Stimulated activated naive CD8-positive, alpha-beta T cell treated with anti-CD3 and anti-CD28 coated beads, Interleukin-15, amount 100 ng/mL, for 72 hours (primary cell): ENCODE measurements around the gene ADK.
"Not testable (repeated sequence)": the region's sequence is repeated elsewhere in the genome, so short reads cannot be mapped to it uniquely, and the experiment has no call there.

Source experiments
- ATAC-seq: fragments of 150-1000 bp; cut with Tn5 transposase; 2 replicates; pipeline ENCODE4 v1.10.0; 2021; ENCODE audit warnings: mild to moderate bottlenecking, moderate library complexity
- DNase-seq, 2 donors: peaks; one replicate each; pipeline ENCODE4 v3.0.0; 2021 to 2022
- H3K27ac Mint-ChIP-seq, 2 donors: one replicate each; pipeline ENCODE4 v1.8.0; 2022; ENCODE audit warnings: mild to moderate bottlenecking in 2 of 2, mixed read lengths in 2 of 2, moderate library complexity in 2 of 2
- H3K27me3 Mint-ChIP-seq: one replicate; pipeline ENCODE4 v1.8.0; 2022; ENCODE audit warnings: mixed read lengths
- H3K4me1 Mint-ChIP-seq: one replicate; pipeline ENCODE4 v1.8.0; 2022; ENCODE audit warnings: mild to moderate bottlenecking, mixed read lengths
- H3K4me3 Mint-ChIP-seq, 2 donors: one replicate each; pipeline ENCODE4 v1.8.0; 2022; ENCODE audit warnings: mild to moderate bottlenecking in 2 of 2, mixed read lengths in 2 of 2, moderate library complexity in 1 of 2
- H3K9me3 Mint-ChIP-seq, 2 donors: one replicate each; pipeline ENCODE4 v1.8.0; 2022; ENCODE audit warnings: mixed read lengths in 2 of 2

The ADK gene

GRCh38 chr10:74133923-74134820 lies 16.8 kb upstream of the ADK start:
- H3K4me1 Mint-ChIP-seq, result no peaks in the 10 kb centered on the region
- DNase-seq (no peak), ATAC-seq (no peak)
- H3K4me3 Mint-ChIP-seq, result no peak overlapping the region
- no peaks in the 10 kb centered on the region for H3K9me3 Mint-ChIP-seq
- H3K27ac Mint-ChIP-seq, result no peak overlapping the region
- no peaks in the 10 kb centered on the region for H3K27me3 Mint-ChIP-seq

DNA sequence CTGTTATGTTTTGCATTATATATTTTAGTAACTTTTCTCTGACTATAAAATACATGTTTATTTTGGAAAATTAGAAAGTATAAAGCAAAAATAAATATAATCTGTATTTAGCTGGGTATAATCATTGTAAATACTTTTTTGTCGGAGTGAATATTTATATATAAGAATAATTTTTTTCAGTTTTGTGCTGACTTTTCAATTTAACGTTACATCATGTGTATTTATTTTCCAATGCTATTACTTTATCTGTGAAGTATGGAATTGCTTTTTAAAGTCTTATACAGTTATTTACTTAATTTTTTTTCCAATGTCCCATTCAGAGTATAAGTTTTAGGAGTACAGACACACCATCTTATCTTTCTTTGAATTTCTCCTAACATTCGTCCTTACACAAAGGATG lies 15.6 kb upstream of the ADK start:
- ATAC-seq, result no peak
- H3K27me3 Mint-ChIP-seq, result no peaks in the 10 kb centered on the region
- no peaks in the 10 kb centered on the region for H3K4me1 Mint-ChIP-seq
- no peak overlapping the region for H3K27ac Mint-ChIP-seq
- H3K9me3 Mint-ChIP-seq, result no peaks in the 10 kb centered on the region
- no peak overlapping the region for H3K4me3 Mint-ChIP-seq
- no peak for DNase-seq

DNA sequence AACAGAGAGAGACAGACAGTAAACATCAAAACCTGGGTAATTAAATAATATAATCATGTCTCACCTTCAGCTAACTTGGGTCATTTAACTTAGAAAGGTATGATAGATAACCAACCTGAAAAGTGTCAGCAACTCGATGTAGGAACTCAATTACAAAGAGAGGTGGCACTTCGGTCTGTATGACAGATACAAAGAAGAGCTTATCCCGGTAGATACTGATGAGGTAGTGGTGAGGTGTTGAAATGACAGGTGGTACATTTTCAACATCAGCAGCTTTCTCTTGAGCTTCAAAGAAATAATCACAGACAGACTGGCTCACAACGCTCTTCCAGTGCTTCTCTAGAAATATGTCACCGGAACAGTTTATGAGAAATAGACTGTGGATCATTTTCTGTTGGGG lies 13.0 kb upstream of the ADK start:
- Mint-ChIP-seq H3K27me3 (no peaks in the 10 kb centered on the region), H3K27ac (no peak overlapping the region), H3K9me3 (no peaks in the 10 kb centered on the region), H3K4me3 (no peak overlapping the region), H3K4me1 (no peaks in the 10 kb centered on the region)
- ATAC-seq, result no peak
- no peak for DNase-seq

GRCh38 chr10:74138596-74138995 lies 12.4 kb upstream of the ADK start:
- not testable (repeated sequence) for H3K27ac Mint-ChIP-seq

DNA sequence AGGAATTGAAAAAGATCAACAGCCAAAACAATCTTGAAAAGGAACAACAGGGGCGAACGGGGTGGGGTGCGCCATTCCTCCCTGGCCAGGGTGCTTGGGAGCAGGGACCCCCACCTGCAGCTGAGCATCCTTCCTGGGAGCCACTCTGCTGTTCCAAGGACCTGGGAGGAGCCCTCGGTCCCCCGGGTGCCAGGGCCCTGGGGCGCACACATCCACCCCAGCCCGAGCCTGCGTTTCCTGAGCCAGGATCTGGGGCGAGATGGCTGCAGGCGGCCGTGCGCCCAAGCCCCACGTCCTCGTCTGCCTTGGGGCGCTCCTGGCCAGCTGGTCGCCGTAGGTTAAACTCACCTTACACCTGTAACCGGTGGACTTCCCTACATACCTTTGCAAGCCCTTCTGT lies 11.0 kb upstream of the ADK start:
- no peaks in the 10 kb centered on the region for H3K27me3 Mint-ChIP-seq
- DNase-seq (no peak), ATAC-seq (no peak)
- H3K4me1 Mint-ChIP-seq, result no peaks in the 10 kb centered on the region
- H3K4me3 Mint-ChIP-seq, result no peak overlapping the region
- H3K27ac Mint-ChIP-seq, result no peak overlapping the region
- H3K9me3 Mint-ChIP-seq, result no peaks in the 10 kb centered on the region

More at GRCh38 chr10:74138596-74138995, 12.4 kb upstream of the ADK start:
- H3K4me3 Mint-ChIP-seq, H3K27me3 Mint-ChIP-seq, ATAC-seq, H3K9me3 Mint-ChIP-seq, DNase-seq, H3K4me1 Mint-ChIP-seq: not testable (repeated sequence)

DNA sequence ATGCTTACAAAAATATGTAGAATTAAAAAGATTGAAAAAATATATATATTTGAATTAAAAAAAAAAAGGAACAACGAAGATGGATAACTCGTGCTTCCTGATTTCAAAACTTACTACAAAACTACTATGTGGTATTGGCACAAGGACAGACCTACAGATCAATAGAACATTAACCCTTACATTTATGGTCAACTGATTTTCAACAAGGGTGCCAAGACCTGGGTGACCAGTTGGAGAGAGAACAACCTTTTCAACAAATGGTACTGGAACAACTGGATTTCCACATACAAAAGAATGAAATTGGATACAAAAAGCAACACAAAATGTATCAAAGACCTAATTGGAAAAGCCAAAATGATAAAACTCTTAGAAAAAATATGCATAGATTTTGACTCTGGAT lies 10.5 kb upstream of the ADK start:
- Mint-ChIP-seq H3K27me3 (no peaks in the 10 kb centered on the region), H3K27ac (no peak overlapping the region), H3K4me1 (peaks cover 4% of the 10 kb centered on the region), H3K9me3 (no peaks in the 10 kb centered on the region), H3K4me3 (no peak overlapping the region)
- DNase-seq (no peak), ATAC-seq (no peak)

- H3K4me1 Mint-ChIP-seq, result peaks cover 35% of the 10 kb centered on the region
- H3K4me3 Mint-ChIP-seq, result no peak overlapping the region
- DNase-seq, result no peak
- no peak overlapping the region for H3K27ac Mint-ChIP-seq
- no peaks in the 10 kb centered on the region for H3K9me3 Mint-ChIP-seq
- no peak for ATAC-seq
- no peaks in the 10 kb centered on the region for H3K27me3 Mint-ChIP-seq
Observed at GRCh38 chr10:74145133-74145532, 5.9 kb upstream of the ADK start.

DNA sequence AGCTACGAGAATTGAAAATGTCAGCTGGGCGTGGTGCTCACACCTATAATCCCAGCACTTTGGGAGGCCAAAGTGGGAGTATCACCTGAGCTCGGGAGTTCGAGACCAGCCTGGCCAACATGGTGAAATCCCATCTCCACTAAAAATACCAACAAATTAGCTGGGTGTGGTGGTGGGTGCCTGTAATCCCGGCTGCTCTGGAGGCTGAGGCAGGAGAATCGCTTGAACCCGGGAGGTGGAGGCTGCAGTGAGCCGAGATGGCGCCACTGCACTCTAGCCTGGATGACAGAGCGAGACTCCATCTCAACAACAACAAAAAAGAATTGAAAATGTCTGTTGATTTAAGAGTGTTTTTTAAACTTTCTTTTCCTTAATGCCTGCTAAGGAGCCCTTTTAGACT lies 4.0 kb upstream of the ADK start:
- not testable (repeated sequence) for H3K27ac Mint-ChIP-seq, H3K4me3 Mint-ChIP-seq, H3K9me3 Mint-ChIP-seq, H3K27me3 Mint-ChIP-seq, DNase-seq, ATAC-seq
- H3K4me1 Mint-ChIP-seq, result peaks cover 35% of the 10 kb centered on the region

GRCh38 chr10:74150204-74150989 lies 624 bp upstream of the ADK start, which contains the start of gene AP3M1:
Gene AP3M1, minus strand, starts transcription at chr10:74150828. Its CDS starts 12,449 bp downstream, at chr10:74138379.
- Mint-ChIP-seq H3K4me1 (peaks cover 59% of the 10 kb centered on the region), H3K27ac (no peak within 1 kb of the TSS), H3K9me3 (no peaks in the 10 kb centered on the region)

DNA sequence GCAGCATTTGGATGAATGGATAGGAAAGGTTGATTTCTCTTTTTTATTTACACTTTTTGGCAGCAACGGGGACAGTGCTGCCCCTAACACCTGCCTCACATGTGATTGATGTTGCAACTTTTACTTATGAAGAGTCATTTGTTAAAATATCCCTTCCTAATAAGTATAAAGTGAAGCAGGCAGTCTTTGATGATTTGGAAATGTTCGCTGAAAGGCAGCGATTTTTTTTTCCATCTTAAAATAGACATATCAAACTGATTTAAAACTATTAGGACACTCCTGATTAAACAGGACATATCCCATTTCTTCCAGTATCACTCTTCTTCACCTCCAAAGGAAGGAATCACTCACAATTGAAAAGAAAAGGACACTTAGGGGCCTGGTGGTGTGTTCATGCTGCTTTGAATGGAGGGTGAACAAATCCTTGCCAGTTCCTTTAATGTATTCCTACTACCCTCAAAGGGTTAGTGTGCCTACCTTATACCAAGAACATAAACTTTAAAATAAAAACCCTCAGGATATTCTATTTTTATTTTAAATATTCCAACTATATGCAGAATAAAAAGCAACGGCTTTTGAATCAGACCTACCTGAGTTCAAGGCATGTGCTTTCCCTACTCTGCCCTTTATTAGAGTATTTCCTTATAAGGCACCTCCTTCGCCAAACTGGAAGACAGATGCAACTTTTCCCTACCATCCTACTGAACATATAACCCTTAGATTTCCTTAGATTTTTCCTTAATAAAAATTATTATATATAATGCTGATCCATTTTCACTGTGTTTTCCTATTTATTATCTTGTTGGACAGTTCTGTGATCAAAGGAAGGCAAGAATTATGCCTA lies 1.1 kb downstream of the ADK start:
- H3K27ac Mint-ChIP-seq, result peak overlapping the region in 1 of 2 donors; percentile 63
- no peaks in the 10 kb centered on the region for H3K27me3 Mint-ChIP-seq
- no peaks in the 10 kb centered on the region for H3K9me3 Mint-ChIP-seq
- no peak for DNase-seq
- peak overlapping the region in 1 of 2 donors; percentile 31 for H3K4me3 Mint-ChIP-seq
- peaks cover 58% of the 10 kb centered on the region for H3K4me1 Mint-ChIP-seq
- no peak for ATAC-seq

More at GRCh38 chr10:74150204-74150989, 624 bp upstream of the ADK start, which contains the start of gene AP3M1:
- Mint-ChIP-seq H3K27me3 (no peaks in the 10 kb centered on the region), H3K4me3 (no peak within 1 kb of the TSS)
- ATAC-seq (peak; percentile 78), DNase-seq (peak in 1 of 2 donors; percentile 83)

GRCh38 chr10:74153123-74153522 lies 2.1 kb downstream of the ADK start:
- Mint-ChIP-seq H3K9me3 (no peaks in the 10 kb centered on the region), H3K27ac (no peak overlapping the region), H3K27me3 (no peaks in the 10 kb centered on the region), H3K4me1 (peaks cover 50% of the 10 kb centered on the region), H3K4me3 (peak overlapping the region; percentile 5 to 24)
- DNase-seq (no peak), ATAC-seq (no peak)

DNA sequence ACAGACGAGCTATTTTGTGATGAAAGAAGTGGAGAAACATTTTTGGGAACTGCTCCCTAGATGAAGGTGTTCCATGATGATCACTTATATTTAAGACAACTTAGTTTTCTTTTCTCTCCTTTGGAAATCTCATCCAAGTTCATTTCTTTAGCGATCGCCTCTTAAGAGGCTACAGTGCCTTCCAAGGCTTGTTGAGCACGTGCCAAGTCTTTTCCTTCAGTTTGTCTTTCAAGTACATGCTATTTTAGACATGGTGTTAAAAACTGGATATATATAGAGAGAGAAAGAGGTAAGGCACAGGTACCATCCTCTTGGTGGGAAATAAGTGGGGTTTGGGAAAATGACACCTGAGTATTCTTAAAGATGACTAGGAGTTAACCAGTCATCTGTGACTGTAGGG lies 2.7 kb downstream of the ADK start:
- H3K9me3 Mint-ChIP-seq, result no peaks in the 10 kb centered on the region
- H3K27ac Mint-ChIP-seq, result no peak overlapping the region
- H3K4me1 Mint-ChIP-seq, result peaks cover 45% of the 10 kb centered on the region
- DNase-seq, result no peak
- H3K27me3 Mint-ChIP-seq, result no peaks in the 10 kb centered on the region
- no peak for ATAC-seq
- H3K4me3 Mint-ChIP-seq, result peak overlapping the region in 1 of 2 donors; percentile 27

DNA sequence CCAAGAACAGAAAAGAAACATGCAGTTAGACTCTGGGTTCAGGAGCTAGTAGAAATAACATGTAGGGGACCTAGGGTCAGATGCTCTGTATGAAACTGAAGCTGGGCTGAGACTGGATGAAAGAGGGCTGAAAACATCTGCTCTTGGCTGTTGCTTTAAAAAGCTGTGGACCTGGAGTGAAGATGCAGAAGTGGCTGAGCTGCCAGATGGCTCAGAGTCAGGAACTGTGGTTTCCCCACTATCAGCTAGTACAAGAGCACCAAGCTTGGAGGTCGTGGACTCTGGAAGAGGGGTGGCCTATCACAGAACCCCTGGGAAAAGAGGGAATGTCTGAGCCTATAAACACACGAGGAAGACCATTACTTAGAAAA lies 5.9 kb downstream of the ADK start:
- ATAC-seq, result no peak
- DNase-seq, result no peak
- Mint-ChIP-seq H3K4me3 (no peak overlapping the region), H3K4me1 (peaks cover 43% of the 10 kb centered on the region), H3K27ac (no peak overlapping the region), H3K27me3 (no peaks in the 10 kb centered on the region), H3K9me3 (no peaks in the 10 kb centered on the region)

- no peak overlapping the region for H3K4me3 Mint-ChIP-seq
- H3K9me3 Mint-ChIP-seq, result no peaks in the 10 kb centered on the region
- ATAC-seq, result no peak
- peaks cover 31% of the 10 kb centered on the region for H3K4me1 Mint-ChIP-seq
- no peak overlapping the region for H3K27ac Mint-ChIP-seq
- H3K27me3 Mint-ChIP-seq, result no peaks in the 10 kb centered on the region
- DNase-seq, result no peak
Observed at GRCh38 chr10:74160013-74160412, 9.0 kb downstream of the ADK start.

DNA sequence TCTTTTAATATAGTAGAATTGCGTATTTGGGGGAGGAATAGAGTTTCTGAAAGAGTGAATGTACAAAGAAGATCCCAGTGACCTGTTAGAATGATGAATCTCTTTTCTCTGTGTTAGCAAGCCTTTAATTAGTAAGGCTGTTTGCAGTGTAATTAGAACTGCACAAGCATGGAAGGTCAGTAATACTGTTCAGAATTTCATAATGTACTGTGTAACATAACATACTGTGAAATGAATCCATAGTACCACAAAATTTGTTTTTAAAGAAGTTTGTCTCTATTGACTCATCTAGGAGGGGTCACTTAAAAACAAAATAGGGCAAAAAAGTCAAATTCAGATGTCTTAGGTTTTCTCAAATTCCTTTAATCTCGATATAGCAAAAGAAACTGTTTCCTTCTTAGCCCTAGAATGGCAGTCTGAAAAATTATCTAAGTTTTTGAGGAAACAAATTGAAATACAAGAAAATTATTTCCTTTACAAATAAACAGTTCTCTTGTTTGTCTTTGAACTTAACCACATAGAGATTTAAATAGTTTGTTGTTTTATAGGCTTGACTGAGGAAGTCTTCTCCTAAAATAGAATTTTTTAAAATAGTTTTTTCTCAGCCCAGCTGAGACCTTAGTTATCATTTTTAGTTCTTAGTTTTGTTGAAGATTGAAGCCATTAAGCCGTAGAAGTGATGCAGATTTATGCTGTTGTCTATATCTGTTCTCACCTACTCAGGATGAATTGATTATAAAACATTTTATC lies 12.5 kb downstream of the ADK start:
- Mint-ChIP-seq H3K4me1 (peaks cover 26% of the 10 kb centered on the region), H3K27me3 (no peaks in the 10 kb centered on the region), H3K27ac (peak overlapping the region in 1 of 2 donors; percentile 3), H3K4me3 (no peak overlapping the region), H3K9me3 (no peaks in the 10 kb centered on the region)
- DNase-seq (no peak), ATAC-seq (no peak)
